ENCODE data around the gene SOCS7.

DNA sequence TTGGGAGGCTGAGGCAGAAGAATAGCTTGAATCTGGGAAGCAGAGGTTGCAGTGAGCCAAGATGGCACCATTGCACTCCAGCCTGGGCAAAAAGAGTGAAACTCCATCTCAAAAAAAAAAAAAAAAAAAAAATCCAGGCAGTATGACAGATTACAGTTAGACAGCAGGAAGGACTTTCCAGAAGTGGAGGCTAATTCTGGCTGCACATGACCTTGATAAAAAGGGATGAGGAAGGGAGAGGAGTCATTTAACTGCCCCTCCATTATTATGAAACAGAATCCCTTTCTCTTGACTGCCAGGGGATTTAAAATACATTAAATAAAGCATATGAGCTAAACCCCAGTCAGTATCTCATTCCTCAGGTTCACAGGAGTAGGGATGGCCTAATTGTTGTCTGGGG, 74.8 kb downstream of the SOCS7 start:
- TF ChIP-seq, protein P1, sequence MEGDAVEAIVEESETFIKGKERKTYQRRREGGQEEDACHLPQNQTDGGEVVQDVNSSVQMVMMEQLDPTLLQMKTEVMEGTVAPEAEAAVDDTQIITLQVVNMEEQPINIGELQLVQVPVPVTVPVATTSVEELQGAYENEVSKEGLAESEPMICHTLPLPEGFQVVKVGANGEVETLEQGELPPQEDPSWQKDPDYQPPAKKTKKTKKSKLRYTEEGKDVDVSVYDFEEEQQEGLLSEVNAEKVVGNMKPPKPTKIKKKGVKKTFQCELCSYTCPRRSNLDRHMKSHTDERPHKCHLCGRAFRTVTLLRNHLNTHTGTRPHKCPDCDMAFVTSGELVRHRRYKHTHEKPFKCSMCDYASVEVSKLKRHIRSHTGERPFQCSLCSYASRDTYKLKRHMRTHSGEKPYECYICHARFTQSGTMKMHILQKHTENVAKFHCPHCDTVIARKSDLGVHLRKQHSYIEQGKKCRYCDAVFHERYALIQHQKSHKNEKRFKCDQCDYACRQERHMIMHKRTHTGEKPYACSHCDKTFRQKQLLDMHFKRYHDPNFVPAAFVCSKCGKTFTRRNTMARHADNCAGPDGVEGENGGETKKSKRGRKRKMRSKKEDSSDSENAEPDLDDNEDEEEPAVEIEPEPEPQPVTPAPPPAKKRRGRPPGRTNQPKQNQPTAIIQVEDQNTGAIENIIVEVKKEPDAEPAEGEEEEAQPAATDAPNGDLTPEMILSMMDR (IDR thresholded peaks at IDR 0.05; ENCODE audit: insufficient read depth, low read depth, low read length), result no peak
- TF ChIP-seq EZH2 (IDR thresholded peaks at IDR 0.05; ENCODE audit: insufficient read depth, low read length), result no peak
